ENCODE measurements around the gene NCKAP5L.
"Not testable (repeated sequence)": the region's sequence is repeated elsewhere in the genome, so short reads cannot be mapped to it uniquely, and the experiment has no call there.

The NCKAP5L gene

DNA sequence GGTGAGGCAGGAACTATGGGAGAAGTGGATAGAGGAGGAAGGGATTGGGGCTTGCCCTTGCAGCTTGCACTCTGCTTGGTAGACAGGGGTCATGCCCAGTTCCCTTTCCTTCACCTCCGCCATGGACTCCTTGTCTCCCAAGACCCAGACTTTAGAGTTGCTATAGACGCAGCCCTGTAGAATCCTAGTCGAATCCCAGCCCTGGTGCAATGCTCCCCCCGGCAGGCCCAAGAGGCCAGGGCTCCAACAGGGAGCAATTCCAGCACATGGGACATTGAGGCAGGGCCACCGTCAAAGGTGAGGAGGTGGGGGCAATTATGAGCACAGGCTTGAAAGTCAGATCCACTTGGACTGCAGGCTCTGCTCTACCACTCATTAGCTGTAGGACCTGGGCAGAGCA lies 44.2 kb upstream of the NCKAP5L start:
- WGBS, 2 donors (ENCODE audit: extremely low coverage in 2 of 2, insufficient read length in 2 of 2, insufficient replicate concordance in 1 of 2) = no CpG with 5 or more reads among the region's 5 CpGs
- no peak overlapping the region for H2BK120ac ChIP-seq (ENCODE audit: low read depth, low read length)
- H3K4me3 ChIP-seq (ENCODE audit: low read length in 2 of 2) = no peak overlapping the region
- no peak overlapping the region for H2AK5ac ChIP-seq (ENCODE audit: low read depth, low read length)
- H3K27me3 ChIP-seq (ENCODE audit: control insufficient read depth in 3 of 3, insufficient read depth in 3 of 3, low read depth in 1 of 3, low read length in 3 of 3) = peaks cover 0 to 48% (median 0%) of the 10 kb centered on the region in 3 experiments
- no peak overlapping the region for H3K4me2 ChIP-seq (ENCODE audit: insufficient read depth, low read length, poor library complexity, severe bottlenecking)
- H3K79me1 ChIP-seq (ENCODE audit: low read depth, low read length) = no peaks in the 10 kb centered on the region
- H3K23ac ChIP-seq (ENCODE audit: low read depth, low read length, poor library complexity) = no peak overlapping the region
- peaks cover 0 to 7% of the 10 kb centered on the region in 2 donors for H3K4me1 ChIP-seq (ENCODE audit: control insufficient read depth in 2 of 2, insufficient read depth in 1 of 2, low read depth in 1 of 2, low read length in 2 of 2)
- H2BK5ac ChIP-seq (ENCODE audit: low read length) = no peak overlapping the region
- no peak overlapping the region for H2BK15ac ChIP-seq (ENCODE audit: low read length)
- H3K18ac ChIP-seq (ENCODE audit: low read length) = no peak overlapping the region
- H3K36me3 ChIP-seq (replicated peaks in 1 of 2; ENCODE audit: control insufficient read depth in 2 of 2, insufficient read depth in 2 of 2, low read length in 2 of 2) = no peaks in the 10 kb centered on the region
- no peak overlapping the region for H3K27ac ChIP-seq (replicated peaks; ENCODE audit: low read length)
- peak overlapping the region; percentile 68 for H2AFZ ChIP-seq (ENCODE audit: low read length)
- DNase-seq (ENCODE audit: low spot score) = no peak
- H3K14ac ChIP-seq (ENCODE audit: low read length) = no peak overlapping the region
- no peak overlapping the region for H4K8ac ChIP-seq (ENCODE audit: low read depth, low read length)
- no peak overlapping the region for H2BK12ac ChIP-seq (ENCODE audit: low read length)
- no peaks in the 10 kb centered on the region for H3K9me3 ChIP-seq (replicated peaks in 1 of 2; ENCODE audit: control insufficient read depth in 2 of 2, insufficient read depth in 1 of 2, low read depth in 1 of 2, low read length in 2 of 2)
- H3K9ac ChIP-seq (ENCODE audit: low read depth, low read length, poor library complexity) = no peak overlapping the region
- H4K91ac ChIP-seq (ENCODE audit: low read depth, low read length, poor library complexity) = no peak overlapping the region
- H3K4ac ChIP-seq (ENCODE audit: low read length) = no peak overlapping the region

- H3K36me3 ChIP-seq (replicated peaks in 1 of 2; ENCODE audit: control insufficient read depth in 2 of 2, insufficient read depth in 2 of 2, low read length in 2 of 2); H2BK15ac ChIP-seq (ENCODE audit: low read length); H3K18ac ChIP-seq (ENCODE audit: low read length); H3K27ac ChIP-seq (replicated peaks; ENCODE audit: low read length); H2BK120ac ChIP-seq (ENCODE audit: low read depth, low read length); H3K4me3 ChIP-seq (ENCODE audit: low read length in 2 of 2); H4K8ac ChIP-seq (ENCODE audit: low read depth, low read length); H3K23ac ChIP-seq (ENCODE audit: low read depth, low read length, poor library complexity); H3K9me3 ChIP-seq (replicated peaks in 1 of 2; ENCODE audit: control insufficient read depth in 2 of 2, insufficient read depth in 1 of 2, low read depth in 1 of 2, low read length in 2 of 2); H4K91ac ChIP-seq (ENCODE audit: low read depth, low read length, poor library complexity); H3K79me1 ChIP-seq (ENCODE audit: low read depth, low read length); H3K9ac ChIP-seq (ENCODE audit: low read depth, low read length, poor library complexity); H3K14ac ChIP-seq (ENCODE audit: low read length); H3K4me2 ChIP-seq (ENCODE audit: insufficient read depth, low read length, poor library complexity, severe bottlenecking); H2BK5ac ChIP-seq (ENCODE audit: low read length); DNase-seq (ENCODE audit: low spot score); H2BK12ac ChIP-seq (ENCODE audit: low read length); H2AK5ac ChIP-seq (ENCODE audit: low read depth, low read length); H3K4ac ChIP-seq (ENCODE audit: low read length); H3K4me1 ChIP-seq (ENCODE audit: control insufficient read depth in 2 of 2, insufficient read depth in 1 of 2, low read depth in 1 of 2, low read length in 2 of 2): not testable (repeated sequence)
- no CpG with 5 or more reads among the region's 8 CpGs for WGBS, 2 donors (ENCODE audit: extremely low coverage in 2 of 2, insufficient read length in 2 of 2, insufficient replicate concordance in 1 of 2)
- H2AFZ ChIP-seq (ENCODE audit: low read length) = peak overlapping the region; percentile 68
- peaks cover 0 to 49% (median 0%) of the 10 kb centered on the region in 3 experiments for H3K27me3 ChIP-seq (ENCODE audit: control insufficient read depth in 3 of 3, insufficient read depth in 3 of 3, low read depth in 1 of 3, low read length in 3 of 3)
Measured at GRCh38 chr12:49871811-49872251, 43.6 kb upstream of the NCKAP5L start.

GRCh38 chr12:49871263-49871561 lies 43.0 kb upstream of the NCKAP5L start:
- Histone ChIP-seq H3K79me1 (ENCODE audit: low read depth, low read length) (no peaks in the 10 kb centered on the region), H3K14ac (ENCODE audit: low read length) (peak overlapping the region; percentile 23), H3K36me3 (replicated peaks in 1 of 2; ENCODE audit: control insufficient read depth in 2 of 2, insufficient read depth in 2 of 2, low read length in 2 of 2) (no peaks in the 10 kb centered on the region), H3K27me3 (ENCODE audit: control insufficient read depth in 3 of 3, insufficient read depth in 3 of 3, low read depth in 1 of 3, low read length in 3 of 3) (peaks cover 0 to 56% (median 0%) of the 10 kb centered on the region in 3 experiments), H2BK15ac (ENCODE audit: low read length) (no peak overlapping the region), H3K23ac (ENCODE audit: low read depth, low read length, poor library complexity) (no peak overlapping the region), H2BK12ac (ENCODE audit: low read length) (no peak overlapping the region), H3K9ac (ENCODE audit: low read depth, low read length, poor library complexity) (no peak overlapping the region), H3K4me3 (ENCODE audit: low read length in 2 of 2) (no peak overlapping the region), H2AFZ (ENCODE audit: low read length) (no peak overlapping the region), H2BK120ac (ENCODE audit: low read depth, low read length) (no peak overlapping the region), H3K18ac (ENCODE audit: low read length) (no peak overlapping the region), H2BK5ac (ENCODE audit: low read length) (no peak overlapping the region), H3K4me2 (ENCODE audit: insufficient read depth, low read length, poor library complexity, severe bottlenecking) (no peak overlapping the region), H3K27ac (replicated peaks; ENCODE audit: low read length) (no peak overlapping the region), H2AK5ac (ENCODE audit: low read depth, low read length) (no peak overlapping the region), H3K4ac (ENCODE audit: low read length) (no peak overlapping the region), H3K9me3 (replicated peaks in 1 of 2; ENCODE audit: control insufficient read depth in 2 of 2, insufficient read depth in 1 of 2, low read depth in 1 of 2, low read length in 2 of 2) (no peaks in the 10 kb centered on the region), H4K8ac (ENCODE audit: low read depth, low read length) (no peak overlapping the region), H4K91ac (ENCODE audit: low read depth, low read length, poor library complexity) (no peak overlapping the region), H3K4me1 (ENCODE audit: control insufficient read depth in 2 of 2, insufficient read depth in 1 of 2, low read depth in 1 of 2, low read length in 2 of 2) (peaks cover 0 to 7% of the 10 kb centered on the region in 2 donors)
- no peak for DNase-seq (ENCODE audit: low spot score)
- WGBS, 2 donors (ENCODE audit: extremely low coverage in 2 of 2, insufficient read length in 2 of 2, insufficient replicate concordance in 1 of 2) = no CpG with 5 or more reads among the region's 4 CpGs

GRCh38 chr12:49870501-49871262 lies 42.5 kb upstream of the NCKAP5L start:
- H2BK15ac ChIP-seq (ENCODE audit: low read length) = peak overlapping the region; percentile 18
- peaks cover 0 to 59% (median 0%) of the 10 kb centered on the region in 3 experiments for H3K27me3 ChIP-seq (ENCODE audit: control insufficient read depth in 3 of 3, insufficient read depth in 3 of 3, low read depth in 1 of 3, low read length in 3 of 3)
- no peaks in the 10 kb centered on the region for H3K9me3 ChIP-seq (replicated peaks in 1 of 2; ENCODE audit: control insufficient read depth in 2 of 2, insufficient read depth in 1 of 2, low read depth in 1 of 2, low read length in 2 of 2)
- peaks cover 0 to 7% of the 10 kb centered on the region in 2 donors for H3K4me1 ChIP-seq (ENCODE audit: control insufficient read depth in 2 of 2, insufficient read depth in 1 of 2, low read depth in 1 of 2, low read length in 2 of 2)
- no peak overlapping the region for H3K27ac ChIP-seq (replicated peaks; ENCODE audit: low read length)
- H2BK120ac ChIP-seq (ENCODE audit: low read depth, low read length) = no peak overlapping the region
- WGBS, 2 donors (ENCODE audit: extremely low coverage in 2 of 2, insufficient read length in 2 of 2, insufficient replicate concordance in 1 of 2) = no CpG with 5 or more reads among the region's 11 CpGs
- H3K4ac ChIP-seq (ENCODE audit: low read length) = no peak overlapping the region
- no peak for DNase-seq (ENCODE audit: low spot score)
- no peak overlapping the region for H3K23ac ChIP-seq (ENCODE audit: low read depth, low read length, poor library complexity)
- no peak overlapping the region for H2AK5ac ChIP-seq (ENCODE audit: low read depth, low read length)
- no peaks in the 10 kb centered on the region for H3K79me1 ChIP-seq (ENCODE audit: low read depth, low read length)
- no peaks in the 10 kb centered on the region for H3K36me3 ChIP-seq (replicated peaks in 1 of 2; ENCODE audit: control insufficient read depth in 2 of 2, insufficient read depth in 2 of 2, low read length in 2 of 2)
- H2AFZ ChIP-seq (ENCODE audit: low read length) = no peak overlapping the region
- H3K14ac ChIP-seq (ENCODE audit: low read length) = no peak overlapping the region
- no peak overlapping the region for H3K18ac ChIP-seq (ENCODE audit: low read length)
- no peak overlapping the region for H3K4me2 ChIP-seq (ENCODE audit: insufficient read depth, low read length, poor library complexity, severe bottlenecking)
- no peak overlapping the region for H4K91ac ChIP-seq (ENCODE audit: low read depth, low read length, poor library complexity)
- no peak overlapping the region for H3K9ac ChIP-seq (ENCODE audit: low read depth, low read length, poor library complexity)
- no peak overlapping the region for H4K8ac ChIP-seq (ENCODE audit: low read depth, low read length)
- no peak overlapping the region for H3K4me3 ChIP-seq (ENCODE audit: low read length in 2 of 2)
- H2BK12ac ChIP-seq (ENCODE audit: low read length) = no peak overlapping the region
- H2BK5ac ChIP-seq (ENCODE audit: low read length) = peak overlapping the region; percentile 73
